Activated CD4-positive, alpha-beta T cell treated with anti-CD3 and anti-CD28 coated beads for 36 hours (primary cell): ENCODE measurements around the gene RGP1. TPM values are rescaled to one million over a fixed set of nuclear protein-coding genes. Genes with fewer than 3 reads are reported as not detected.
A peak's percentile ranks its signal among the peaks of the same experiment; 100 is the strongest.

Source experiments
- ATAC-seq: fragments of 200-7000 bp; cut with Tn5 transposase; one replicate; pipeline ENCODE4 v1.10.0; 2021; ENCODE audit warnings: mild to moderate bottlenecking, moderate library complexity
- CTCF ChIA-PET: fragments of 350-600 bp; sonication (Branson Sonifier 250); formaldehyde crosslinking; loops from one replicate; lab custom pipeline; 2021; ENCODE audit warnings: antibody characterized with exemption; lab: Charles Lee
- POLR2A ChIA-PET: fragments of 350-600 bp; sonication (Branson Sonifier 250); formaldehyde crosslinking; loops from one replicate; lab custom pipeline; 2021; ENCODE audit warnings: antibody characterized with exemption, inconsistent platforms; lab: Charles Lee
- DNase-seq: peaks from one replicate; pipeline ENCODE4 v3.0.0-alpha.2; 2020
- H3K27ac Mint-ChIP-seq: one replicate; pipeline ENCODE4 v1.8.0; 2021; ENCODE audit warnings: mixed read lengths
- H3K27me3 Mint-ChIP-seq: one replicate; pipeline ENCODE4 v1.8.0; 2021; ENCODE audit warnings: mixed read lengths
- H3K36me3 Mint-ChIP-seq: one replicate; pipeline ENCODE4 v1.8.0; 2021; ENCODE audit warnings: low read depth, mixed read lengths
- H3K4me1 Mint-ChIP-seq: one replicate; pipeline ENCODE4 v1.8.0; 2021; ENCODE audit warnings: mixed read lengths
- H3K4me3 Mint-ChIP-seq: one replicate; pipeline ENCODE4 v1.8.0; 2021; ENCODE audit warnings: mild to moderate bottlenecking, moderate library complexity, mixed read lengths
- H3K9me3 Mint-ChIP-seq: one replicate; pipeline ENCODE4 v1.8.0; 2021; ENCODE audit warnings: low read depth, mixed read lengths
- intact Hi-C, 2 experiments: fragments of 100-400 bp; cut with DNase I in 1 of 2; cut with micrococcal nuclease in 1 of 2; formaldehyde crosslinking; loops; one replicate each; pipeline versions ENCODE4 v1.14.2 to v1.15.1; 2022 to 2024; cut with DNase I, micrococcal nuclease
- total RNA-seq, 2 experiments: library from RNA; stranded (reverse); gene quantifications; one replicate each; pipeline ENCODE4 v1.2.3, GENCODE V29; 2021

Gene RGP1
- total RNA-seq, 2 experiments from 2014 or later, result 14.0 to 15.5 TPM

DNA sequence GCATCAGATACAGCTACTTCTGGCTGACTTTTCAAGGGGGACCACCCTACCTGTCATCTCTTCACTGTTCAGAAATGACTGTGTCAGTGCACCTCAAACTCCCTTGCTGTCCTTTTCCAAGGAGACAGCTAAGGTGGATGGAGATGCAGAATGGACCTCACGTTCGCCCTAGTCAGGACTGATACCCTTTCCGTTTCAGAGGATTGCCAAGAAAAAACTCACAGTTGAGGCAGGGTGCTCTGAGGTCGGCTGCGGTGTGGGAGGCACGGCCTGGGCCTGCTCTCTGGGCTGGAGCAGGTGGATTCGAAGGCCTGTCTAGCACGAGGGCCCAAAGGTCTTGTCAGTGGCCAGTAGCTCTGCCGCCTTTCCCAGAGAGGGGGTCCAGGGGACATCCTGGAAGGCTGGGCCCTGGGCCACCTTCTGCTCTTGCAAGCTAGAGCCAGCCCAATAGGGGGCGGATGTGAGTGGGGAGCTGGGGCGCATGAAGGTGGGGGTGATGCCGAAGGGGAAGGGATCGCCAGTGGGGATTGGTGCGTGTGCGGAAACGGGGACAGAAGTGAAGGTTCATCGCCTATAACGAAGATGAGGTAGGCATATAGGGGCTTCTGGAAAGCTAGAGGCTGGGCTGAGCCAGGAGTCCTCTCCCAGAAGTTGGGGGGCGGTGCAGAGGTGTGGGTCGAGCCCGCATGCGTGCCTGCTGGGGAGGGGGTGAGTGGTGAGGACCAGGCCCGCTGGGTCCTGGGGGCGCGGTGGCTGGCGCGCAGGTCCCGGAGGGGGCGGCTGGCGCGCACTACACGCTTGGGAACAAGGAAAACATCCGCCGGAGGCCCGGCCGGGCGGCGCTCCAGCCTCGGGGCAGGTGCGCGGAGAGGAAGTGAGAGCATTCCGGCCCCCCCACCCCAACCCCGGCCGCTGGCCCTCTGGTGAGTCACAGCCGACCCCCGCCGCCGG lies 7.5 kb downstream of the RGP1 start:
- POLR2A ChIA-PET, result interaction anchor here (0.7 kb wide), 1 partner anchor 126 kb away, joined by 3 read pairs; no protein-coding TSS in a partner anchor
- Mint-ChIP-seq H3K27ac (peak overlapping the region; percentile 94), H3K4me1 (peaks cover 34% of the 10 kb centered on the region)

DNA sequence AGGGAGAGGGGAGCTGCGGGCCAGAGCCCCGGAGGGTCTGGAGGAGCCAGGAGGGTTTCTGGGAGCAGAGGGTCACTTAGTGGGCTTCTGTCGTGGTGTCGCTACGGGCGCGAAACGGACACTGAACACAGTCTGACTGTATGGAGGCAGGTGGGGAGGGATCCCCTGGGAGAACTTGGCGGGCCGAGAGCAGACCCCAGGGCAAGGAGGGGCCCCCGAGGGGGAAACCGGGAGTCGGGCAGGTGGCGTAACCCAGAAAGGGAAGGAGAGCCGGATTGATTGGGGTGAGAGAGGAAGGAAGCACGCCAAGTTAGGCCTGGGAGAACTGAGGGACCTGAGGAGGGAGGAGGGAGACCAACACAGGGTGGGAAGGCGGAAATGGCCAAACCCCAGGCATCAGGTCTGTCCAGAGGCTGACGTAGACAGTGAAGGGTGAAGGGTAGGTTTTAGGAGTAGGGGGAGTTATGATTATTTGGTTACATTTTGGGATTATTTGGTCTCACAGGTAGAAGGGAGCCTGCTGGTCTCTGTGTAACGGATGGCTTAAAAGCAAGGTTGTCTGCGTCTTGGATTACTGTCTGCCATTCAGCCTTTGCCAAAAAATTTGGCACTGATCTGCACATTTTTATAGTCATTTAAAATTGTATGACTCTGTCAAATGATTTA lies 8.3 kb downstream of the RGP1 start:
- H3K27me3 Mint-ChIP-seq, result no peaks in the 10 kb centered on the region
- H3K4me3 Mint-ChIP-seq, result peak overlapping the region; percentile 97
- intact Hi-C loops, result loop anchor here (2.0 to 10.0 kb wide), 4 partner anchors 25 to 647 kb away; partner anchors contain the start of genes CREB3 (in 1 of the 2), HINT2 (in 1 of the 2), RNF38 (in 1 of the 2) and TESK1 (in 1 of the 2)
- ChIA-PET CTCF (interaction anchor here (0.7 to 2.0 kb wide), 11 partner anchors 10 to 125 kb away, joined by 3 to 13 read pairs (median 4); partner anchors contain the start of gene SPAG8), POLR2A (no interaction called here)
- ATAC-seq (peak; percentile 26), DNase-seq (peak; percentile 46)
- peaks cover 34% of the 10 kb centered on the region for H3K4me1 Mint-ChIP-seq
- peak overlapping the region; percentile 91 for H3K27ac Mint-ChIP-seq
- H3K36me3 Mint-ChIP-seq, result peaks cover 24% of the 10 kb centered on the region
- no peaks in the 10 kb centered on the region for H3K9me3 Mint-ChIP-seq

More for the DNA sequence above, 7.5 kb downstream of the RGP1 start:
- intact Hi-C loops, result loop anchor here (1.0 to 10.0 kb wide), 5 partner anchors 24 to 648 kb away; partner anchors contain the start of genes HINT2 (in 2 of the 2), CREB3 (in 1 of the 2), RNF38 (in 1 of the 2) and TESK1 (in 1 of the 2)
- CTCF ChIA-PET, result interaction anchor here (0.6 to 2.0 kb wide), 19 partner anchors 9 to 662 kb away, joined by 3 to 13 read pairs (median 4); partner anchors contain the start of genes CREB3, SPAG8 and TLN1
- ATAC-seq, result peak; percentile 92
- Mint-ChIP-seq H3K36me3 (peaks cover 27% of the 10 kb centered on the region), H3K27me3 (no peaks in the 10 kb centered on the region), H3K4me3 (peak overlapping the region; percentile 97), H3K9me3 (no peaks in the 10 kb centered on the region)
- peak; percentile 92 for DNase-seq

DNA sequence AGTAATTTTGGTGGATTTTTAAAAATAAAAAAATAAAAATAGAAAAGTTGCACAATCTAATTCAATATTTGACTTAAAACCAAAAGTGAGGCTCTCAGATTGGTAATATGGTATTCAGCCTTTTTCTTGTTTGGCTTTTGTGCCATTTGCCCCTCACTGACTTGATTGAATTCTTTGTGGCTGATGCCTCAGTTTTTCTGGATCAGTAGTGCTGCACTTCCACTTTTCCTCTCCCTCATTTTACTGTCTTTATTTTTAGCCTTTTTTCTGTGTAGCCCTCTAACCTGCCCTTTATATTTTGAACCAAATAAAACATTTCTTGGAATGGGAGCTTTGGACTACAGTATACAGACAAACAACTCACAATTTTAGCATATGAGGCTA lies 8.8 kb downstream of the RGP1 start:
- Mint-ChIP-seq H3K4me3 (peak overlapping the region; percentile 97), H3K36me3 (peaks cover 22% of the 10 kb centered on the region), H3K27ac (peak overlapping the region; percentile 77), H3K27me3 (no peaks in the 10 kb centered on the region), H3K9me3 (no peaks in the 10 kb centered on the region), H3K4me1 (peaks cover 34% of the 10 kb centered on the region)
- ATAC-seq (no peak), DNase-seq (no peak)
- ChIA-PET POLR2A (no interaction called here), CTCF (interaction anchor here (0.8 to 1.7 kb wide), 3 partner anchors 9 to 124 kb away, joined by 3 to 7 read pairs (median 5); partner anchors contain the start of genes GBA2 and RGP1)
- intact Hi-C loops, result loop anchor here (2.0 to 10.0 kb wide), 4 partner anchors 25 to 647 kb away; partner anchors contain the start of genes CREB3 (in 1 of the 2), HINT2 (in 1 of the 2), RNF38 (in 1 of the 2) and TESK1 (in 1 of the 2)

DNA sequence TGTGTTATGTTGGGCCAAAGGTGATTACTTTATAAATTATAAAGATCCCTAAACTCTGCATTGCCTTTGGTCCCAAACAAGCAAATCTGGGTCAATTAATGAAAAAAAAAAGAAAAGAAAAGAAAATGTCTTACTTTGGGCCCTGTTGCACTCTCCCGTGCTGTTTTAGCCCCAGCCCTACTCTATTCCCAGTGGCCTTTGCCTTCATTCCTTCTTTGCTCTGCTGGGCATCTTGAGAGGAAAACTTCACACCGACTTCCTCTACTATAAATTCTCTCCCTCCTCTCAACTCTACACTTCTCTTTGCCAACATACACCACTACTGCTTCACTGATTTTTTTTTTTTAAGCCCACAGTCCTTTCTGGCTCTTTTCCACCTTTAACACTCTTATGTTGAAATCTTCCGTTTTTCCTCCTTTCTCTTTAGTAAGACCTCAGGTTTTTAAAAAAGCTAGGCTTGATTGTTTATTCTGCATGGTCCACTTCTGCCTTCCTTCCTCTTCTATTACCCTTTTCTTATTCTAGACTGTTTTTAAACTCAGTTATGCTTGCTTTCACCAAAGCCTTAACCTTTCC lies 9.5 kb downstream of the RGP1 start:
- Mint-ChIP-seq H3K36me3 (peaks cover 18% of the 10 kb centered on the region), H3K4me3 (peak overlapping the region; percentile 97), H3K27ac (peak overlapping the region; percentile 48), H3K9me3 (no peaks in the 10 kb centered on the region), H3K27me3 (no peaks in the 10 kb centered on the region), H3K4me1 (peaks cover 34% of the 10 kb centered on the region)
- CTCF ChIA-PET, result interaction anchor here (0.9 to 1.7 kb wide), 2 partner anchors 9 to 24 kb away, joined by 5 to 7 read pairs; partner anchors contain the start of genes GBA2 and RGP1
- POLR2A ChIA-PET, result no interaction called here
- ATAC-seq (no peak), DNase-seq (no peak)
- intact Hi-C loops, result loop anchor here in 1 of 2 experiments (10.0 kb wide), 1 partner anchor 646 kb away; the partner anchor contains the start of gene RNF38

DNA sequence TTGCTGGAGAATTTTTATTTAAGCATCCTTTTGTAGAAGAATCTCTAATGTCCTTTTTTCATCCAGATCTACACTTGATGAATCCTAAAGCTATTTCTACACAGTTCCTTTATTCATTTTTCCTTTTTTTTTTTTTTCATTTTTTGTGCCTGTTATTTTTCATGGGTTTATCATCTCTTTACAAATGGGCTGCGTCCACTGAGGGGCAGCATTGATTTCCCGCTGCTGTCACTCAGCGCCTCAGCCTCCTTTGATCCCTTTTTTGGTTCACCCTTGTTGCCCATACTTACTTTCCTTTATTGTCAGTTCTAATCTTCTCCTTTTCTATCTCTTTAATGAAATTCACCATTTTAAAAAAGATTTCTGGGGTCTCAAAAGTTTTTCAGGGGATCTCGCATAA lies 10.7 kb downstream of the RGP1 start:
- POLR2A ChIA-PET, result no interaction called here
- intact Hi-C loops, result loop anchor here in 1 of 2 experiments (10.0 kb wide), 1 partner anchor 645 kb away; the partner anchor contains the start of gene RNF38
- no peak overlapping the region for H3K4me3 Mint-ChIP-seq
- no peak overlapping the region for H3K27ac Mint-ChIP-seq
- CTCF ChIA-PET, result interaction anchor here (0.7 to 3.5 kb wide), 9 partner anchors 12 to 881 kb away, joined by 3 to 9 read pairs (median 5); no protein-coding TSS in a partner anchor
- peaks cover 34% of the 10 kb centered on the region for H3K4me1 Mint-ChIP-seq
- H3K9me3 Mint-ChIP-seq, result no peaks in the 10 kb centered on the region
- H3K27me3 Mint-ChIP-seq, result no peaks in the 10 kb centered on the region
- peaks cover 21% of the 10 kb centered on the region for H3K36me3 Mint-ChIP-seq
- ATAC-seq (no peak), DNase-seq (no peak)

DNA sequence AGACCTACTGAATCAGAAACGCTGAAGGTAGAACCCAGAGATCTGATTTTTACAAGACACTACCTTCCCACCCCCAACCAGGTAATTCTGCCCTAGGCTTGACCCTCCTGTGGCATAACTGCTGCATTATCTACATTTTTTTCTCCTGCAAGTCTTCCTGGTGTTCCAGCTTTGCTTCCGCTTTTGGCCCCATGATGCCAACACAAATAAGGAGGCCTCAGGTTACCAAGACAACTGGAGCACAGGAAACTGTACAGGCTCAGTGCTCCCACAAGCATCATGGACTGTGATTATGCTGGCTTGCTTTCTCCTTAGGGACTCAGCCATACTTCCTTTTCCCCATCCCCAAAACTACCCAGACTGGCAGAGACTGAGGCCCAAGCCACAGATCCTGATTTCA lies 11.6 kb downstream of the RGP1 start:
- H3K27ac Mint-ChIP-seq, result no peak overlapping the region
- no peak overlapping the region for H3K4me3 Mint-ChIP-seq
- no peak for ATAC-seq

DNA sequence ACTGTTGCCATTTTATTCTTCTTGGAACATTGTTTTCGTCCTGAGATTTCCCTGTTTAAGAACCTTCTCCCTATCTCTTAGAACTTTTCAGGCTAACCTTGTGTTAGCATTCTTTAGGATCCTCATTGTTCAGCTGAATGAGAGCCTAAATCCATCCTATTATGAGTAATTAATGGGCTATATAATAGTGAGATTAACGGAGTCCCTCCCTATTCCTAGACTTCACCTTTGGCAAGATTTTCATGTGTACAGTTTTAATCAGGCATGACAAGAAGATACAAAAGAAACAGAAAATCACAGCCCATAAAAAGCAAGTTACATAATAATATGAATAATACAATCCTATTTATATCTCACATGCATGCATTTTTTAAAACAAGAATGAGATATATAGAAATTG lies 14.1 kb downstream of the RGP1 start:
- CTCF ChIA-PET, result interaction anchor here (0.6 to 1.1 kb wide), 3 partner anchors 15 to 82 kb away, joined by 3 to 4 read pairs (median 4); partner anchors contain the start of genes GBA2 and RGP1
- POLR2A ChIA-PET, result no interaction called here
- no peak for ATAC-seq

More for the DNA sequence above, 11.6 kb downstream of the RGP1 start:
- Mint-ChIP-seq H3K4me1 (peaks cover 34% of the 10 kb centered on the region), H3K27me3 (no peaks in the 10 kb centered on the region), H3K9me3 (no peaks in the 10 kb centered on the region), H3K36me3 (peaks cover 21% of the 10 kb centered on the region)
- intact Hi-C loops, result no loop called here
- POLR2A ChIA-PET, result interaction anchor here (1.0 kb wide), 1 partner anchor 12 kb away, joined by 6 read pairs; the partner anchor contains the start of genes GBA2 and RGP1
- no peak for DNase-seq
- CTCF ChIA-PET, result interaction anchor here (0.8 to 3.5 kb wide), 9 partner anchors 12 to 882 kb away, joined by 3 to 9 read pairs (median 5); no protein-coding TSS in a partner anchor

DNA sequence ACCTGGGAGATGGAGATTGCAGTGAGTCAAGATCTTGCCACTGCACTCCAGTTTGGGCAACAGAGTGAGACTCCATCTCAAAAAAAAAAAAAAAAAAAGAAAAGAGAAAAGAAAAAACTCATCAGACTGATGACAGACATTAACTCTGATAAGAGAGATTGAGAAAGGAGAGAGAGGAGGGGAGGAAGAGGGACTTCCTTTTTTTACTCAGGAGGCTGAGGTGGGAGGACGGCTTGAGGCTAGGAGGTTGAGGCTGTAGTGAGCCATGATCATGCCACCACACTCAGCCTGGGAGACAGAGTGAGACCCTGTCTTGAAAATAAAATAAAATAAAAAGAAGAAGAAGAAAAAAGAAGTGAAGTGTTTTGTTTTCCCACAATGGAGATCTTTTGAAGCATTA lies 14.7 kb downstream of the RGP1 start:
- H3K27me3 Mint-ChIP-seq, result no peaks in the 10 kb centered on the region
- ChIA-PET POLR2A (no interaction called here), CTCF (interaction anchor here (0.6 kb wide), 2 partner anchors 249 to 384 kb away, joined by 3 read pairs; no protein-coding TSS in a partner anchor)
- no peak for ATAC-seq
- H3K4me1 Mint-ChIP-seq, result peaks cover 21% of the 10 kb centered on the region
- DNase-seq, result no peak
- no peak overlapping the region for H3K27ac Mint-ChIP-seq
- intact Hi-C loops, result no loop called here
- no peaks in the 10 kb centered on the region for H3K9me3 Mint-ChIP-seq
- peaks cover 13% of the 10 kb centered on the region for H3K36me3 Mint-ChIP-seq
- no peak overlapping the region for H3K4me3 Mint-ChIP-seq

More for the DNA sequence above, 14.1 kb downstream of the RGP1 start:
- Mint-ChIP-seq H3K36me3 (peaks cover 16% of the 10 kb centered on the region), H3K27me3 (no peaks in the 10 kb centered on the region), H3K4me3 (no peak overlapping the region), H3K9me3 (no peaks in the 10 kb centered on the region), H3K27ac (no peak overlapping the region), H3K4me1 (peaks cover 28% of the 10 kb centered on the region)
- intact Hi-C loops, result no loop called here
- DNase-seq, result no peak

DNA sequence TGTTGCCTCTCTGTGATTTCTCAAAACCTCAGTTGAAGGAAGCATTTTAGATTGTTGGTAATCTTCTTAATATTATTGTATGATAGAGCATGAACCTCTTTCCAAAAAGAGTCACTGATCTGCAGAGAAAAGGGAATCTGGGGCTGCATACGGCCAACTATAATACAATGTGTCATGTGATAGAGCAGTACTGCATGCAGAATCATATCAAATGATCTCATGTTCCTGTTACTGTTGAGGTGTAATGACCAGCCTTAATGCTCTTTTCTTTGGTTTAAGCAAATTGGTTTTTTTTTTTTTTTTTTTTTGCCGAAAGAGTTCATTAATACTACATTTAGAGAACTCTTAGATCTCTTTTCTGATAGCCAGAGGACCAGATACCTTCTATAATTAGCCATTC lies 17.9 kb downstream of the RGP1 start:
- H3K9me3 Mint-ChIP-seq, result no peaks in the 10 kb centered on the region
- intact Hi-C loops, result no loop called here
- H3K27me3 Mint-ChIP-seq, result no peaks in the 10 kb centered on the region
- DNase-seq, result no peak
- peaks cover 2% of the 10 kb centered on the region for H3K36me3 Mint-ChIP-seq
- no peak overlapping the region for H3K27ac Mint-ChIP-seq
- ChIA-PET POLR2A (interaction anchor here (0.6 kb wide), 1 partner anchor 57 kb away, joined by 3 read pairs; no protein-coding TSS in a partner anchor), CTCF (interaction anchor here (0.7 kb wide), 1 partner anchor 27 kb away, joined by 3 read pairs; no protein-coding TSS in a partner anchor)
- H3K4me3 Mint-ChIP-seq, result no peak overlapping the region
- ATAC-seq, result no peak
- peaks cover 7% of the 10 kb centered on the region for H3K4me1 Mint-ChIP-seq

DNA sequence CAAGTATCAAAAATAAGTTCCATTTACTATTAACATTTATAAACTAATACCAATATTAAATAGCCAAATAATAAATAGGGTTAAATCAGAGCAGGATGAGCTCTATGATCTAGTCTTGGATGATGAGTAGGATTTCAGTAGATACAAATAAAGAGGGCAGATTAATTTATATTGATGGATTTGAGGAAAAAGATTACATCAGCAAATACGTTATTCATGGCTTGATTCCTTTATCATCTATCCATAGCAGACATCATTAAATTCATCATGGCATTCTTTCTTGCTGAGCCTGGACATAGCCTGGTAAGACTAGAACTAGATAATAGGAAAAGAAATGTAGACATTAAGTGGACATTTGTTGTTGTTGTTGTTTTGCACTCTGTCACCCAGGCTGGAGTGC lies 18.4 kb downstream of the RGP1 start:
- no peak overlapping the region for H3K4me3 Mint-ChIP-seq
- peaks cover 2% of the 10 kb centered on the region for H3K36me3 Mint-ChIP-seq
- ATAC-seq (no peak), DNase-seq (no peak)
- no peaks in the 10 kb centered on the region for H3K27me3 Mint-ChIP-seq
- POLR2A ChIA-PET, result interaction anchor here (0.6 kb wide), 1 partner anchor 56 kb away, joined by 3 read pairs; no protein-coding TSS in a partner anchor
- CTCF ChIA-PET, result interaction anchor here (0.7 kb wide), 1 partner anchor 91 kb away, joined by 3 read pairs; no protein-coding TSS in a partner anchor
- intact Hi-C loops, result no loop called here
- H3K27ac Mint-ChIP-seq, result no peak overlapping the region
- H3K9me3 Mint-ChIP-seq, result no peaks in the 10 kb centered on the region
- peaks cover 7% of the 10 kb centered on the region for H3K4me1 Mint-ChIP-seq
